ENCODE data around the gene LRFN4. TPM values are rescaled to one million over a fixed set of nuclear protein-coding genes. Genes with fewer than 3 reads are reported as not detected.

The LRFN4 gene
- total and polyA plus RNA-seq, 2 of the 13 experiments (the other 11 are each of a cell fraction or from before 2014, with no cell fraction given), result 1.3 to 6.8 TPM

GRCh38 chr11:66842896-66843775 is 13.7 kb upstream of the LRFN4 start, which contains the start of gene RCE1 (continued):
- TF ChIP-seq ZNF260 (CRISPR knock-in tag; IDR thresholded peaks at IDR 0.05; ENCODE audit: borderline replicate concordance, low read depth) (no peak), CENPT (CRISPR knock-in tag; IDR thresholded peaks at IDR 0.05; ENCODE audit: low read depth) (peak; percentile 60; the same call in 1 of the 2 replicates), JARID2 (CRISPR knock-in tag; IDR thresholded peaks at IDR 0.05; ENCODE audit: insufficient replicate concordance) (no peak), CEBPG (CRISPR knock-in tag; IDR thresholded peaks at IDR 0.05) (no peak), TBX2 (CRISPR knock-in tag; IDR thresholded peaks at IDR 0.05; ENCODE audit: borderline replicate concordance) (peak; percentile 84), ZNF614 (CRISPR knock-in tag; IDR thresholded peaks at IDR 0.05; ENCODE audit: borderline replicate concordance) (no peak), ONECUT2 (CRISPR knock-in tag; IDR thresholded peaks at IDR 0.05) (no peak), SPEN (CRISPR knock-in tag; IDR thresholded peaks at IDR 0.05; ENCODE audit: low read depth) (peak; percentile 82), ZFX (CRISPR knock-in tag; IDR thresholded peaks at IDR 0.05; ENCODE audit: low read depth) (peak; percentile 93), HIVEP1 (CRISPR knock-in tag; IDR thresholded peaks at IDR 0.05) (no peak), ZNF543 (CRISPR knock-in tag; IDR thresholded peaks at IDR 0.05) (no peak), RFX3 (CRISPR knock-in tag; IDR thresholded peaks at IDR 0.05) (no peak), KMT2A (CRISPR knock-in tag; IDR thresholded peaks at IDR 0.05) (peak; percentile 72; the same call in 1 of the 2 replicates), TFAP4 (IDR thresholded peaks at IDR 0.05; ENCODE audit: borderline replicate concordance, low read depth) (no peak), ZNF737 (CRISPR knock-in tag; IDR thresholded peaks at IDR 0.05; ENCODE audit: borderline replicate concordance) (no peak), ZBTB25 (CRISPR knock-in tag; IDR thresholded peaks at IDR 0.05) (no peak), TEF (CRISPR knock-in tag; IDR thresholded peaks at IDR 0.05) (no peak), ZBTB49 (CRISPR knock-in tag; IDR thresholded peaks at IDR 0.05; ENCODE audit: borderline replicate concordance) (no peak), MXD1 (CRISPR knock-in tag; IDR thresholded peaks at IDR 0.05) (peak; percentile 47; the same call in 1 of the 2 replicates), MEIS2 (CRISPR knock-in tag; IDR thresholded peaks at IDR 0.05) (peak; percentile 14; the same call in 1 of the 2 replicates), LRRFIP1 (CRISPR knock-in tag; conservative IDR thresholded peaks at IDR 0.05) (no peak)
